Sciatic nerve (tissue), 2 donors: ENCODE measurements around the gene CACNA2D3. TPM values are rescaled to one million over a fixed set of nuclear protein-coding genes. Genes with fewer than 3 reads are reported as not detected.
A peak's percentile ranks its signal among the peaks of the same experiment; 100 is the strongest.

Experiments used
- ATAC-seq: fragments of 200-7000 bp; cut with Tn5 transposase; one replicate; pipeline ENCODE4 v1.9.1; 2020; ENCODE audit warnings: mild to moderate bottlenecking, moderate library complexity
- DNase-seq: peaks from one replicate; pipeline ENCODE4 v3.0.0-alpha.2; 2020; ENCODE audit warnings: low spot score
- intact Hi-C: fragments of 100-400 bp; cut with DNase I; formaldehyde crosslinking; loops from one replicate; pipeline ENCODE4 v1.14.2; 2022
- total RNA-seq: library from RNA; stranded (reverse); fragmentation: NEBNext Ultra II Directional; extraction: Animal tissue kit (Norgen Biotek cat#: 25700); gene quantifications from one replicate; pipeline ENCODE4 v1.2.1, GENCODE V29; 2021
- donor health status: DM: no; HTN: no; CAD: no.
- donor health status: DM: no; HTN: no; CAD: no.

CACNA2D3 gene
- total RNA-seq, 1 donor from 2014 or later, result 6.9 TPM

DNA sequence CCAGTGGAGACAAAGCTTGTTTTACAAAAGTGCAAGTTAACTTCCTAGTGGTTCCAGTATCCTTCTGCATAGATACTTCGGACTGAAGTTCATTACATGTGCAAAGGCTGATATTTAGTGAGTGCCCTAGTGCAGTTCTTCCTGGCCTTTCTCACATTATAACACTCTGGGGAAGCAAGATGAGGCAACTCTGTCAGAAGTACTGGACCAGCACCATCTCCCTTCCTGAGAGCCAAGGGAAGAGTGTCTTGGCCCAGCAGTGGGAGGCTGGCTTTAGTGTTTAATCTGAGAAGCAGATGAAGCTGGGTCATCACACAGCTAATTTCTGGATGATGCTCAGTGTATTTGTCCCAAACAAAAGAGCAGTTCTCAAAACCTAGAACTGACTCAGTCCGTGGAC is 397.7 kb downstream of the CACNA2D3 start:
- intact Hi-C loops, result no loop called here
- peak; percentile 95 for ATAC-seq

GRCh38 chr3:54527521-54527920 is 405.2 kb downstream of the CACNA2D3 start:
- ATAC-seq (peak; percentile 79), DNase-seq (no peak)
- intact Hi-C loops, result no loop called here

More for the DNA sequence above, 397.7 kb downstream of the CACNA2D3 start:
- DNase-seq, result no peak

GRCh38 chr3:54527953-54528352 is 405.6 kb downstream of the CACNA2D3 start:
- DNase-seq (no peak), ATAC-seq (peak; percentile 79)
- intact Hi-C loops, result no loop called here

- DNase-seq (no peak), ATAC-seq (no peak)
Observed at GRCh38 chr3:54528668-54529067, 406.3 kb downstream of the CACNA2D3 start.

GRCh38 chr3:54530091-54530490 is 407.7 kb downstream of the CACNA2D3 start:
- ATAC-seq, result no peak
- intact Hi-C loops, result no loop called here
- no peak for DNase-seq

More at GRCh38 chr3:54528668-54529067, 406.3 kb downstream of the CACNA2D3 start:
- intact Hi-C loops, result no loop called here

GRCh38 chr3:54530944-54531343 is 408.6 kb downstream of the CACNA2D3 start:
- ATAC-seq (no peak), DNase-seq (no peak)
- intact Hi-C loops, result no loop called here

- intact Hi-C loops, result no loop called here
- DNase-seq, result no peak
- no peak for ATAC-seq
Observed at GRCh38 chr3:54531741-54532140, 409.4 kb downstream of the CACNA2D3 start.

- intact Hi-C loops, result no loop called here
- no peak for ATAC-seq
- no peak for DNase-seq
Observed at GRCh38 chr3:54533856-54534255, 411.5 kb downstream of the CACNA2D3 start.

GRCh38 chr3:54535619-54536018 is 413.3 kb downstream of the CACNA2D3 start:
- intact Hi-C loops, result no loop called here
- DNase-seq (no peak), ATAC-seq (no peak)

GRCh38 chr3:54536450-54536849 is 414.1 kb downstream of the CACNA2D3 start:
- DNase-seq, result no peak
- ATAC-seq, result no peak
- intact Hi-C loops, result no loop called here

DNA sequence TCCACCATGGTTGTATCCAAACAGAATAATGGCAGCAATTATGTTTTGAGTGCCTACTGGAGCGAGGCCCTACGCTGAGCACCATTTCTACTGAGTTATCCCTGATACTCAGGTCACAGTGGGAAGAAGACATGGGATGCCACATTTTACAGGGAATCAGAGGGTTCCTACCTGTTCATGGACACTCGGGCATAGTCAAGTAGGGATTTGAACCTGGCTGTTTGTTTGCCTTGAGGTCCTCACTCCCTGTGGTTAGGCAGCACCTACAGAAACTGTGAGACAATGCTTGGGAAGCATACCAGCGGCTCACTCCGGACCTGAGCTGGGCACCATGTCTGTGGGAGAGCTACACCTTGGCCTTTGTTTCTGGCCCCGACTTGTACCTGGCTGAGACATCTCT is 415.2 kb downstream of the CACNA2D3 start:
- ATAC-seq (no peak), DNase-seq (no peak)
- intact Hi-C loops, result no loop called here

GRCh38 chr3:54538346-54538745 is 416.0 kb downstream of the CACNA2D3 start:
- ATAC-seq (no peak), DNase-seq (no peak)
- intact Hi-C loops, result no loop called here

- ATAC-seq (no peak), DNase-seq (no peak)
- intact Hi-C loops, result no loop called here
Observed at GRCh38 chr3:54541369-54541768, 419.0 kb downstream of the CACNA2D3 start.

DNA sequence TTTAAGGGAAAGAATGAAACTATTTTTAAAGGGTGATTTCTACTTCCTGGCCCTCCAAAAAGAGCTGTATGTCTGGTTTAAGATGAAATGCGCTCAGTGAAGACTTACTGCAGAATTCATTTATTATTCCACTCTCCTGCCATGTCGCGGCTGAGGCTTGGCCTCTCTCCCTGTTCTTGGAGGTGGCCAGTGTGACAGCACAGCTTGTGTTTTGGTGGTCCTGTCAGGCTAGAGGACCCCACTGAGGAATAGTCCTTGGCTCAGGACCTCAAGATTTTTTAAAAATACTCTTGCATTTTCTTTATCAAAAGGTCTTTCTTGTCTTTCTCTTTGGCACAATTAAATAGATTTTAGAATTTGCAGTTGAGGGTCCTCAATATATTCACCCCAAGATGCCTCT is 421.1 kb downstream of the CACNA2D3 start:
- DNase-seq (no peak), ATAC-seq (no peak)
- intact Hi-C loops, result no loop called here

DNA sequence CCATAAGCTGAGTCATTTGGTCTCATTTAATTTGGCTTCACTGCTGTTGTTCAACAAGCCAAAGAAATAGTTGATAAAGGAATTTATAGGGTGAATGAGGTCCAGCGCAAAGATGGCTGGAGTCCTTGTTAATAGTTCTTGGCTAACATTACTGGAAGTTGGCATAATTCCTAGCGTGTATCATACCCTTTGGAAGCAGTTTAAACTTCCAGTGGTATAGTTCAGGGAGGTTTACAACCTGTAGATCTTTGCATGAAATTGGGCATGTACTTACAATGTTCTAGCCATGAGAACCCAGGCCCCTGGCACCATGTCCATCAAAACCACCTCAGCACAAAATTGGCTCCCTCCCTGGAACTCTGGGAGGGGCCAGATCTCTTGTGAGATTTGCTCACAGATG is 424.7 kb downstream of the CACNA2D3 start:
- intact Hi-C loops, result no loop called here
- DNase-seq, result no peak
- ATAC-seq, result no peak

DNA sequence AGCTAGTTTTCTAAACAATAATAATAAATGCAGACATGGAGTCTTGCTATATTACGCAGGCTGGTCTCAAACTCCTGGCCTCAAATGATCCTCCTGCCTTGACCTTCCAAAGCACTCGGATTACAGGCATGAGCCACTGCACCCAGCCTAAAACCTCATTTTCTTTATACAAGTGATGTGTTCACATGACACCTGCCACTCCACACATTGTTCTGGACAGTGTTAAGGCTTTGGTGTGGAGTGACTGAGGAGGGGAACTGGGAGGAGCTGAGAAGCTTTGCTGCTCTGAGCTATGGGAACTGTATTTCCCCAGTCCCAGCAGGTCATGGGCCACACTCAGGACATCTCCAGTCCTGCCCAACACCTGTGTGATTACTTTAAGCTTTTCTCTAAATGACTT is 425.5 kb downstream of the CACNA2D3 start:
- intact Hi-C loops, result no loop called here
- DNase-seq, result no peak

GRCh38 chr3:54549607-54550220 is 427.4 kb downstream of the CACNA2D3 start:
- DNase-seq (no peak), ATAC-seq (no peak)
- intact Hi-C loops, result no loop called here

More for the DNA sequence above, 425.5 kb downstream of the CACNA2D3 start:
- ATAC-seq, result no peak

GRCh38 chr3:54550221-54550977 is 428.0 kb downstream of the CACNA2D3 start:
- intact Hi-C loops, result no loop called here
- DNase-seq, result no peak
- no peak for ATAC-seq

- intact Hi-C loops, result no loop called here
- DNase-seq (no peak), ATAC-seq (no peak)
Observed at GRCh38 chr3:54556630-54557029, 434.3 kb downstream of the CACNA2D3 start.

- DNase-seq, result no peak
- intact Hi-C loops, result no loop called here
- no peak for ATAC-seq
Observed at GRCh38 chr3:54557538-54558428, 435.4 kb downstream of the CACNA2D3 start.
